Nephron progenitor cell (in vitro differentiated cells): ENCODE results near the gene SRD5A1.
A peak's percentile ranks its signal among the peaks of the same experiment; 100 is the strongest.

ENCODE experiments used
- DNase-seq: peaks from one replicate; pipeline ENCODE4 v3.0.0; 2021
- H3K27ac Mint-ChIP-seq: 2 replicates; pipeline ENCODE4 v1.8.0; 2021; ENCODE audit warnings: mild to moderate bottlenecking, moderate library complexity, mixed read lengths
- H3K27me3 Mint-ChIP-seq: 2 replicates; pipeline ENCODE4 v1.8.0; 2021; ENCODE audit warnings: mild to moderate bottlenecking, low read depth, mixed read lengths; ENCODE audit not compliant: poor library complexity
- H3K36me3 Mint-ChIP-seq: 2 replicates; pipeline ENCODE4 v1.8.0; 2021; ENCODE audit warnings: low read depth, mixed read lengths
- H3K4me1 Mint-ChIP-seq: 2 replicates; pipeline ENCODE4 v1.8.0; 2021; ENCODE audit warnings: mixed read lengths
- H3K4me3 Mint-ChIP-seq: 2 replicates; pipeline ENCODE4 v1.8.0; 2021; ENCODE audit warnings: mild to moderate bottlenecking, moderate library complexity, mixed read lengths
- H3K9me3 Mint-ChIP-seq: 2 replicates; pipeline ENCODE4 v1.8.0; 2021; ENCODE audit warnings: mild to moderate bottlenecking, moderate library complexity, mixed read lengths
- CTCF ChIP-seq: fragments of 200-600 bp; sonication (generic); IDR thresholded peaks from 2 replicates; pipeline ENCODE4 v1.5.0; 2021; ENCODE audit warnings: antibody characterized with exemption

Gene SRD5A1

GRCh38 chr5:6686915-6687409, 53.7 kb downstream of the SRD5A1 start:
- H3K36me3 Mint-ChIP-seq, result no peaks in the 10 kb centered on the region
- H3K9me3 Mint-ChIP-seq, result no peaks in the 10 kb centered on the region
- no peak overlapping the region for H3K27ac Mint-ChIP-seq
- peaks cover 6% of the 10 kb centered on the region for H3K4me1 Mint-ChIP-seq
- H3K27me3 Mint-ChIP-seq, result peaks cover 60% of the 10 kb centered on the region
- peak overlapping the region; percentile 64 for H3K4me3 Mint-ChIP-seq
- no peak for TF ChIP-seq CTCF
- peak; percentile 75 for DNase-seq

DNA sequence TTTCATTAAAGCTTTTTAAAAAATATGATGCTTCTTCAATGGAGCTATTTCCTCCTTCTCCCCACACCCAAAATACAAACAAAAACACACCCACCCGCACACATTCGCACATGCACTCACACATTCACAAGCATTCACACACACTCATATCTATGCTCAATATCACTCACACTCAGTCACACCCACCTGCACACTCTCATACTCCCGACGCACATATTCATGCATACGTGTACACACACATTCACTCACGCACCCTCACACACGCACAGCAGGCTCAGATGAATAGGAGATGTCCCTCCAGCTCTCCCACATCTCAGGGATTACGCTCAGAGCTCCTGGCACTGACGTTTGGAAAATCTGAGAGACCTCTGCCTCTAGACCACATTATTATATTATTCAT, 54.3 kb downstream of the SRD5A1 start:
- DNase-seq, result no peak
- peaks cover 60% of the 10 kb centered on the region for H3K27me3 Mint-ChIP-seq
- H3K27ac Mint-ChIP-seq, result no peak overlapping the region
- no peaks in the 10 kb centered on the region for H3K9me3 Mint-ChIP-seq
- TF ChIP-seq CTCF, result no peak
- peak overlapping the region; percentile 64 for H3K4me3 Mint-ChIP-seq
- peaks cover 6% of the 10 kb centered on the region for H3K4me1 Mint-ChIP-seq
- no peaks in the 10 kb centered on the region for H3K36me3 Mint-ChIP-seq

DNA sequence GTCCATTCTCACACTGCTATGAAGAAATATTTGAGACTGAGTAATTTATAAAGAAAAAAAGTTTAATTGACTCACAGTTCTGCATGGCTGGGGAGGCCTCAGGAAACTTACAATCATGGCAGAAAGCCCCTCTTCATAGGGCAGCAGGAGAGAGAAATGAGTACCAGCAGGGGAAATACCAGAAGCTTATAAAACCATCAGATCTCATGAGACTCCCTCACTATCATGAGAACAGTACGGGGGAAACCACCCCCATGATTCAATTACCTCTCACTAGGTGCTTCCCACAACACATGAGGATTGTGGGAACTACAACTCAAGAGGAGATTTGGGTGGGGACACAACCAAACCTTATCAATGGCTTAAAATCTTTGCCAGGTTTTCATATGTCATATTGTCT, 59.7 kb downstream of the SRD5A1 start:
- no peaks in the 10 kb centered on the region for H3K36me3 Mint-ChIP-seq

DNA sequence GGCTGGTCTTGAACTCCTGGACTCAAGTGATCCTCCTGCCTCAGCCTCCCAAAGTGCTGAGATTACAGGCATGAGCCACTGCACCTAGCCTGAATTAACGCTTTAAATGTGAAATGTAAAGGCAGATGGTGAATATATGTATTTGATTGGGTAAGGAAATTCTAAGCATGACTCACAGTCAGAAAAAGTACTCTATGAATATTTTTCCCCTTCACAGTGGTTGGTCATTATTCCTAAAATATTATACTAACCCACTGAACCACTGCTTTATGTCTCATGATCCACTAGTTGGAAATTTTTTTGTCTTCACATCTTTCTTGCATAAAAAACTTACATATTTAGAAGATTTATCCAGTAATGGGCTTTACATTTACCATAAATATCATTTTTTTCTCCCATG, 65.5 kb downstream of the SRD5A1 start:
- no peak for DNase-seq
- Mint-ChIP-seq H3K27me3 (peaks cover 31% of the 10 kb centered on the region), H3K36me3 (no peaks in the 10 kb centered on the region), H3K9me3 (no peaks in the 10 kb centered on the region), H3K4me3 (no peak overlapping the region), H3K4me1 (no peaks in the 10 kb centered on the region), H3K27ac (no peak overlapping the region)
- no peak for TF ChIP-seq CTCF

More for the DNA sequence above, 59.7 kb downstream of the SRD5A1 start:
- no peak overlapping the region for H3K4me3 Mint-ChIP-seq
- no peaks in the 10 kb centered on the region for H3K9me3 Mint-ChIP-seq
- peaks cover 55% of the 10 kb centered on the region for H3K27me3 Mint-ChIP-seq
- TF ChIP-seq CTCF, result no peak
- H3K4me1 Mint-ChIP-seq, result no peaks in the 10 kb centered on the region
- no peak overlapping the region for H3K27ac Mint-ChIP-seq
- DNase-seq, result no peak

DNA sequence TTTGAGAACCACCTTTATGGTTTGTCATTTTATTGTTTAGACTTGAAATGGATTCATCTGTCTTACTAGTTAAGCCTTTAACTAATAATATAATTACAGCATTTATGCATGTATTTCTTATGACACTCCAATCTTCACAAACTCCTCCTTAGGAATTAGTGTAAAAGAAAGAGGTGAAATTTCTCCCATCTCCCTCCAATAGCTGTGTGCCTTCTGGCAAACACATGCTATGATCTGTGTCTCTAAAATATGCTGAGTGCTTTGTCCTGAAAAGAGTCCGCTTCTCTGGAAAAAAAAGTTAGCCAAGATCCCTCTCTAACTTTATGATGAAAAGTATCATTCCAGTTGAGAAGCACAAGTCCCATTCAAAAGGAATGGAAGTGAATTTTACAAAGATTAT, 66.1 kb downstream of the SRD5A1 start:
- Mint-ChIP-seq H3K4me1 (no peaks in the 10 kb centered on the region), H3K27ac (no peak overlapping the region), H3K9me3 (no peaks in the 10 kb centered on the region), H3K27me3 (peaks cover 28% of the 10 kb centered on the region), H3K36me3 (no peaks in the 10 kb centered on the region), H3K4me3 (no peak overlapping the region)
- no peak for TF ChIP-seq CTCF
- no peak for DNase-seq

DNA sequence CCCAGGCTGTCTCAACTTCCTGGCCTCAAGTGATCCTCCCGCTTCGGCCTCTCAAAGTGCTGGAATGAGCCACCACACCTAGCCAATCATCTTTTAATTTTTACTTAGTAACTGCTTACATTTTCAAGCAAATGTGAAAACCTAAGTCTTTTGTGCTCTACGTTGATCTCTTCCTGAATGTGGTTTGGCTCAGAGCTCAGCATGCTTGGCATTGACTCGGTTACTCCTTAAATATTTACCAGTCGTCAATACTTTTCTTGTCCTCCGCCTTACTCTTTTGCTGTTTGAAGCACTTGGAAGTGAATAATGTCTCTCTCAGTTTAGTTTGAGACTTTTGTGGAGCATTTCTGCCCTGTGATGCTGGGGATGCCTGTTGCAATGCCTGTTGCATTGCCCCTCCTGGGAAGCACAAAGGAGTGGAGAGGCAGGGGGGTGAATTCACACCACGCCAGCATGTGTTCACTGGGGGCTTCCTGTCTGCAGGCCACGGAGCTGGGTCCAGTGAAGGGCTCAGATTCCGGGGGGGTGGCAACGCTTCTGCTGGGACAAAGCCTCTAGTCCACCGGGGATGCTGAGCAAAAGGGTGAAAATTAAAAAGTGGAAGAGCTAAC, 66.9 kb downstream of the SRD5A1 start:
- no peak for DNase-seq
- Mint-ChIP-seq H3K4me3 (no peak overlapping the region), H3K36me3 (no peaks in the 10 kb centered on the region), H3K27me3 (peaks cover 25% of the 10 kb centered on the region), H3K9me3 (no peaks in the 10 kb centered on the region), H3K4me1 (no peaks in the 10 kb centered on the region), H3K27ac (no peak overlapping the region)
- no peak for TF ChIP-seq CTCF
